Panc1 (cell line): ENCODE data around the gene MED9. TPM values are rescaled to one million over a fixed set of nuclear protein-coding genes. Genes with fewer than 3 reads are reported as not detected.

Experiments
- ATAC-seq: fragments of 200-7000 bp; cut with Tn5 transposase; 2 replicates; pipeline ENCODE4 v1.9.1; 2020; ENCODE audit warnings: mild to moderate bottlenecking, moderate library complexity
- BruUV-seq: library from RNA; stranded (reverse); fragments of 400-500 nt; replicated peaks from 2 replicates; lab custom pipeline; 2021; lab: Mats Ljungman, UMichigan
- CTCF ChIA-PET: fragments of 300-600 bp; sonication (Branson Sonifier 250); formaldehyde crosslinking; loops from one replicate; lab custom pipeline; 2022; ENCODE audit warnings: antibody characterized with exemption; lab: Charles Lee
- POLR2A ChIA-PET: fragments of 300-600 bp; sonication (Branson Sonifier 250); formaldehyde crosslinking; loops from one replicate; lab custom pipeline; 2022; ENCODE audit warnings: antibody characterized with exemption; lab: Charles Lee
- DNase-seq: peaks from one replicate; pipeline ENCODE4 v3.0.0-alpha.2; 2010; ENCODE audit warnings: low read depth, low spot score
- H3K27ac ChIP-seq: 2 replicates; pipeline ENCODE4 v1.5.1; 2011; ENCODE audit warnings: mild to moderate bottlenecking, low read length, inconsistent platforms
- H3K27me3 ChIP-seq: fragments of 200-500 bp; sonication (Bioruptor generic); 2 replicates; pipeline ENCODE4 v1.6.0; 2014; ENCODE audit warnings: low read length, inconsistent platforms; ENCODE audit not compliant: control insufficient read depth, insufficient read depth
- H3K36me3 ChIP-seq: fragments of 200-500 bp; sonication (Bioruptor generic); 2 replicates; pipeline ENCODE4 v1.5.1; 2014; ENCODE audit warnings: inconsistent platforms, mild to moderate bottlenecking, low read length, moderate library complexity; ENCODE audit not compliant: control insufficient read depth, insufficient read depth
- H3K4me1 ChIP-seq: 2 replicates; pipeline ENCODE4 v1.5.1; 2011; ENCODE audit warnings: inconsistent platforms, mild to moderate bottlenecking, low read length, moderate library complexity; ENCODE audit not compliant: control insufficient read depth, insufficient read depth
- H3K4me3 ChIP-seq, 2 experiments: 2 replicates each; pipeline ENCODE4 v1.5.1; 2011 to 2012; ENCODE audit warnings: low read depth in 2 of 2, low read length in 2 of 2, mild to moderate bottlenecking in 2 of 2, inconsistent platforms in 1 of 2, moderate library complexity in 1 of 2
- H3K9me3 ChIP-seq: fragments of 200-500 bp; sonication (Bioruptor generic); 2 replicates; pipeline ENCODE4 v1.5.1; 2014; ENCODE audit warnings: low read depth, mild to moderate bottlenecking, inconsistent platforms, low read length, moderate library complexity; ENCODE audit not compliant: control insufficient read depth, insufficient read depth
- CTCF ChIP-seq: fragments of 450-650 bp; IDR thresholded peaks from 2 replicates; pipeline ENCODE4 v1.5.1; 2017; ENCODE audit warnings: mild to moderate bottlenecking
- POLR2AphosphoS5 ChIP-seq: IDR thresholded peaks from 2 replicates; pipeline ENCODE4 v1.6.1; 2012; ENCODE audit warnings: mild to moderate bottlenecking, low read depth, low read length, moderate library complexity
- REST ChIP-seq, 2 experiments: IDR thresholded peaks; 2 replicates each; pipeline ENCODE4 v1.6.1; 2011 to 2012; ENCODE audit warnings: low read depth in 2 of 2, control low read depth in 1 of 2, low read length in 1 of 2, mild to moderate bottlenecking in 1 of 2, moderate library complexity in 1 of 2; ENCODE audit not compliant: insufficient read depth in 1 of 2
- SIN3A ChIP-seq: IDR thresholded peaks from 2 replicates; pipeline ENCODE4 v1.6.1; 2012; ENCODE audit warnings: low read depth, mild to moderate bottlenecking, low read length, moderate library complexity, borderline replicate concordance; ENCODE audit not compliant: insufficient read depth
- TCF7L2 ChIP-seq: IDR thresholded peaks from 2 replicates; pipeline ENCODE4 v1.6.1; 2011; ENCODE audit warnings: mild to moderate bottlenecking, low read depth, low read length, inconsistent platforms
- in situ Hi-C: cut with HindIII; loops from 2 replicates; pipeline ENCODE4 v1.10.0; 2016; ENCODE audit warnings: low sequenced_read_pairs, low pct_unique_long_range_greater_than_20kb
- intact Hi-C: fragments of 100-400 bp; cut with micrococcal nuclease; formaldehyde crosslinking; loops from one replicate; pipeline ENCODE4 v1.10.0; 2022; ENCODE audit not compliant: unreplicated experiment
- total RNA-seq: library from RNA; stranded (reverse); gene quantifications from one replicate; pipeline ENCODE4 v1.2.1, GENCODE V29; 2021; ENCODE audit not compliant: unreplicated experiment

Gene MED9
- total RNA-seq, 1 experiment from 2014 or later, result 11.1 TPM

GRCh38 chr17:17487998-17488397, 11.2 kb downstream of the MED9 start:
- POLR2A ChIA-PET, result no interaction called here
- BruUV-seq, result no TSS peak
- CTCF ChIA-PET, result no interaction called here
- Histone ChIP-seq H3K4me3 (no peak overlapping the region), H3K27me3 (no peaks in the 10 kb centered on the region), H3K36me3 (0 out of 2 replicates have a peak, but pooled peaks cover 2% of the 10 kb centered on the region), H3K27ac (no peak overlapping the region), H3K4me1 (no peaks in the 10 kb centered on the region; the same call in 1 of the 2 replicates), H3K9me3 (no peaks in the 10 kb centered on the region)
- no peak for DNase-seq
- TF ChIP-seq TCF7L2, result no peak
- TF ChIP-seq CTCF, result no peak
- no peak for TF ChIP-seq REST (IDR thresholded peaks at IDR 0.05; ENCODE audit: insufficient read depth in 1 of 2, low read depth in 2 of 2, low read length in 1 of 2)
- no peak for TF ChIP-seq SIN3A
- no peak for TF ChIP-seq POLR2AphosphoS5
- intact Hi-C loops (no loop called here), in situ Hi-C loops (no loop called here)
- no peak for ATAC-seq

- DNase-seq, result no peak
- Histone ChIP-seq H3K27ac (no peak overlapping the region), H3K4me1 (peaks cover 3% of the 10 kb centered on the region), H3K36me3 (0 out of 2 replicates have a peak, but pooled peaks cover 2% of the 10 kb centered on the region), H3K27me3 (no peaks in the 10 kb centered on the region), H3K9me3 (no peaks in the 10 kb centered on the region), H3K4me3 (no peak overlapping the region)
- no peak for ATAC-seq
- TF ChIP-seq POLR2AphosphoS5, result no peak
- no peak for TF ChIP-seq SIN3A
- TF ChIP-seq REST (IDR thresholded peaks at IDR 0.05; ENCODE audit: insufficient read depth in 1 of 2, low read depth in 2 of 2, low read length in 1 of 2), result no peak
- no peak for TF ChIP-seq TCF7L2
- no peak for TF ChIP-seq CTCF
- in situ Hi-C loops (no loop called here), intact Hi-C loops (no loop called here)
- ChIA-PET CTCF (no interaction called here), POLR2A (no interaction called here)
- no TSS peak for BruUV-seq
These were observed 14.3 kb downstream of the MED9 start for GRCh38 chr17:17491031-17491471.
